SU-DHL-6 (cell line): Measurements from ENCODE around the gene ACTR6.
"Not testable (repeated sequence)": the region's sequence is repeated elsewhere in the genome, so short reads cannot be mapped to it uniquely, and the experiment has no call there.

Experiments
- H2AFZ ChIP-seq: fragments of 200-600 bp; sonication (generic); 2 replicates; pipeline ENCODE4 v1.6.1; 2014; ENCODE audit warnings: low read depth, mild to moderate bottlenecking, moderate library complexity, mixed read lengths, antibody characterized with exemption, low read length; ENCODE audit not compliant: severe bottlenecking
- H3F3A ChIP-seq: fragments of 200-600 bp; shearing (Covaris generic); 2 replicates; pipeline ENCODE4 v1.6.0; 2016; ENCODE audit warnings: antibody characterized with exemption, mild to moderate bottlenecking; ENCODE audit not compliant: insufficient read depth
- H3K27ac ChIP-seq: fragments of 200-600 bp; sonication (generic); 2 replicates; pipeline ENCODE4 v1.5.1; 2016; ENCODE audit warnings: low read depth, mild to moderate bottlenecking, low read length, moderate library complexity, mixed read lengths
- H3K27me3 ChIP-seq: fragments of 200-600 bp; sonication (generic), shearing (Covaris generic); 2 replicates; pipeline ENCODE4 v1.6.0; 2014; ENCODE audit warnings: mild to moderate bottlenecking, low read length
- H3K36me3 ChIP-seq: fragments of 200-600 bp; sonication (generic); 2 replicates; pipeline ENCODE4 v1.6.1; 2014; ENCODE audit warnings: mild to moderate bottlenecking, low read length, mixed read lengths
- H3K4me2 ChIP-seq: fragments of 300-600, 200-600 bp; shearing (Covaris generic), sonication (generic); 2 replicates; pipeline ENCODE4 v1.6.0; 2014; ENCODE audit warnings: low read length, low read depth, mild to moderate bottlenecking; ENCODE audit not compliant: poor library complexity, severe bottlenecking
- H3K4me3 ChIP-seq: fragments of 200-600 bp; sonication (generic); 2 replicates; pipeline ENCODE4 v1.5.1; 2014; ENCODE audit warnings: antibody characterized with exemption, low read length, mild to moderate bottlenecking, mixed read lengths; ENCODE audit not compliant: insufficient read depth, poor library complexity, severe bottlenecking
- H3K79me2 ChIP-seq: fragments of 200-600 bp; sonication (generic); 2 replicates; pipeline ENCODE4 v1.6.1; 2014; ENCODE audit warnings: mild to moderate bottlenecking, low read length, moderate library complexity; ENCODE audit not compliant: insufficient read depth
- H3K9ac ChIP-seq: fragments of 200-600 bp; sonication (generic); 2 replicates; pipeline ENCODE4 v1.7.0; 2014; ENCODE audit warnings: mild to moderate bottlenecking, low read length
- H3K9me2 ChIP-seq: fragments of 200-600 bp; sonication (generic); replicated peaks from 2 replicates; pipeline ENCODE4 v1.6.1; 2014; ENCODE audit warnings: low read length; ENCODE audit not compliant: insufficient read depth
- H3K9me3 ChIP-seq: fragments of 200-600 bp; sonication (generic); 2 replicates; pipeline ENCODE4 v1.6.1; 2014; ENCODE audit warnings: low read length, mixed read lengths; ENCODE audit not compliant: insufficient read depth
- H4K20me1 ChIP-seq: fragments of 200-600 bp; sonication (generic); 2 replicates; pipeline ENCODE4 v1.6.1; 2014; ENCODE audit warnings: low read depth, mild to moderate bottlenecking, antibody characterized with exemption, low read length, moderate library complexity, mixed read lengths
- EZH2phosphoT487 ChIP-seq: fragments of 200-600 bp; sonication (generic), shearing (Covaris generic); conservative IDR thresholded peaks from 2 replicates; pipeline ENCODE4 v1.6.1; 2018; ENCODE audit warnings: mild to moderate bottlenecking, antibody characterized with exemption, low read length, moderate library complexity, mixed read lengths
- TF ChIP-seq, protein P1 (sequence below): fragments of 200-600 bp; sonication (generic); IDR thresholded peaks from one replicate; pipeline ENCODE4 v1.5.1; 2017; ENCODE audit warnings: antibody characterized with exemption, mild to moderate bottlenecking, low read length, moderate library complexity; ENCODE audit not compliant: insufficient read depth, poor library complexity, severe bottlenecking

ACTR6 gene

DNA sequence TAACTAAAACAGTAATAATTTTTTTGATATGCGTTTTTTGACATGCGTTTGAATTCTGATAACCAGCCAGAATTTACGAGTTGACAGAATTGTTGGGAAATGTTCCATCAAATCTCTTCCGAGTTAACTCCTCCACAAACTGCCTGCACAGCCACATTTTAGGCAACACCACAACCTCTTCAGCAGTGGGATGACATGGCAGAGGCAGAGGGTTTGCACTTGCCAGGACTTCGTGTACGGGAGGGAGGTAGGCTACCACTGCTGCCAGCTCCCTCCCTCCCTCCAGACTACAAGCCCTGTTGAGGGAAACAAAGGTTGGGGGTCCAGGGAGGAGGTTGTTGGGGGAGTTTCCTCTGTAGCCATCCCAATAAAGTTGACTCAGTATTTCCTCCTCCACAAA, 14.5 kb upstream of the ACTR6 start:
- H3K36me3 ChIP-seq = peaks cover 3% of the 10 kb centered on the region; the same call in 1 of the 2 replicates
- no peak overlapping the region for H3K4me3 ChIP-seq
- H3K79me2 ChIP-seq = peaks cover 14% of the 10 kb centered on the region
- H3K27me3 ChIP-seq = no peaks in the 10 kb centered on the region
- no peaks in the 10 kb centered on the region for H3F3A ChIP-seq
- TF ChIP-seq, protein P1, sequence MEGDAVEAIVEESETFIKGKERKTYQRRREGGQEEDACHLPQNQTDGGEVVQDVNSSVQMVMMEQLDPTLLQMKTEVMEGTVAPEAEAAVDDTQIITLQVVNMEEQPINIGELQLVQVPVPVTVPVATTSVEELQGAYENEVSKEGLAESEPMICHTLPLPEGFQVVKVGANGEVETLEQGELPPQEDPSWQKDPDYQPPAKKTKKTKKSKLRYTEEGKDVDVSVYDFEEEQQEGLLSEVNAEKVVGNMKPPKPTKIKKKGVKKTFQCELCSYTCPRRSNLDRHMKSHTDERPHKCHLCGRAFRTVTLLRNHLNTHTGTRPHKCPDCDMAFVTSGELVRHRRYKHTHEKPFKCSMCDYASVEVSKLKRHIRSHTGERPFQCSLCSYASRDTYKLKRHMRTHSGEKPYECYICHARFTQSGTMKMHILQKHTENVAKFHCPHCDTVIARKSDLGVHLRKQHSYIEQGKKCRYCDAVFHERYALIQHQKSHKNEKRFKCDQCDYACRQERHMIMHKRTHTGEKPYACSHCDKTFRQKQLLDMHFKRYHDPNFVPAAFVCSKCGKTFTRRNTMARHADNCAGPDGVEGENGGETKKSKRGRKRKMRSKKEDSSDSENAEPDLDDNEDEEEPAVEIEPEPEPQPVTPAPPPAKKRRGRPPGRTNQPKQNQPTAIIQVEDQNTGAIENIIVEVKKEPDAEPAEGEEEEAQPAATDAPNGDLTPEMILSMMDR = no peak
- H3K9ac ChIP-seq = no peak overlapping the region
- H3K9me3 ChIP-seq = no peaks in the 10 kb centered on the region
- H2AFZ ChIP-seq = no peak overlapping the region
- H4K20me1 ChIP-seq = no peaks in the 10 kb centered on the region; the same call in 1 of the 2 replicates
- H3K27ac ChIP-seq = no peak overlapping the region
- H3K9me2 ChIP-seq = no peaks in the 10 kb centered on the region
- no peak overlapping the region for H3K4me2 ChIP-seq

DNA sequence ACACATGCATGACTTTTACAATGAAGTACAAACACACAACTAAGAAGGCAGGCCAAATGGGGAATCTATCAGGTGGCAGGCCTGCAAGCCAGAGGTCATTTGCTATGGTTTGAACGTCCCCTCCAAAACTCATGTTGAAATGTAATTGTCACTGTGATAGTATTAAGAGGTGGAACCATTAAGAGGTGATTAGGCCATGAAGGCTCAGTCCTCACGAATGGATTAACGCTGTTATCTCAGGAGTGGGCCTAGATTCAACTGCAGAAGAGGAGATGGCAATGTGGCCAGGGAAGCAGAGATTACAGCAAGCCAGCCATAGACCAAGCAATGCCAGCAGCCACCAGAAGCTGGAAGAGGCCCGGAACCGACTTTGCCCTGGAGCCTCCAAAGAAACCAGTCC, 13.5 kb upstream of the ACTR6 start:
- H3K9me2 ChIP-seq = no peaks in the 10 kb centered on the region
- no peaks in the 10 kb centered on the region for H3K9me3 ChIP-seq
- no peaks in the 10 kb centered on the region for H3K27me3 ChIP-seq
- no peak overlapping the region for H2AFZ ChIP-seq
- TF ChIP-seq, protein P1 = no peak
- TF ChIP-seq EZH2phosphoT487 = no peak
- no peaks in the 10 kb centered on the region for H3F3A ChIP-seq
- H4K20me1 ChIP-seq = no peaks in the 10 kb centered on the region; the same call in 1 of the 2 replicates
- no peak overlapping the region for H3K9ac ChIP-seq
- no peaks in the 10 kb centered on the region for H3K36me3 ChIP-seq
- no peak overlapping the region for H3K4me3 ChIP-seq
- no peak overlapping the region for H3K27ac ChIP-seq
- peaks cover 16% of the 10 kb centered on the region for H3K79me2 ChIP-seq
- H3K4me2 ChIP-seq = no peak overlapping the region

DNA sequence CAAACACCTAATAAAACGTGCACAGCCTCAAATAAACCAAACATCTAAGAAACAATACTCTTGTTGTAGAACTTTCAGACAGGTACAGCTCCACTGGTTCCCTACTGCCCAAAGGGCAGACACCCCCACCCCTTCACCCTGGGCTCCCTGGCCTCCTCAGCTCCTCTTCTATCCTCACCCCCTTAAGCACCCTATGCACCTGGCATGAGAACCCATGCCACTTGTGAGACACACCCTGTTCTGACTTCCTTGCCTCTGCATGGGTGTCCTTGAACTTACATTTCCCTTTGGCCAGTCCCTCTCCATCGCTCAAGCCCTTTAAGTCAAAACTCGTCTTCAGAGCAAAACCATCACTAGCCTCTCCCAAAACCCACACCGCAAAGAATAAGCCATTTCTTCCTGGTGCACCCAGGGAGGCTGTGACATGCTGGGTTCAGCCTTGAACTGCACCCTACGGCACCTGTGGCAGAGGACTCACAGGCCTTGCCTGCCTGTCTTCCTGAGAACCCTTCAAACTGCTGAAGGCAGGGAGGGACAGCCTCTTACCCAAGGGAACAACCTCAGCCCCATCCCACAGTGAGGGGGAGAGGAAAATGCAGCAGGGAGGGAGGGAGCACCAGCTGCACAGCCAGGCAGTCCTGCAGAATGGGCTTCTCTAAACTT, 12.6 kb upstream of the ACTR6 start:
- Histone ChIP-seq H2AFZ (no peak overlapping the region), H3K4me3 (no peak overlapping the region), H3F3A (no peaks in the 10 kb centered on the region), H3K79me2 (peaks cover 13% of the 10 kb centered on the region), H3K9ac (no peak overlapping the region), H3K27ac (no peak overlapping the region), H3K9me3 (no peaks in the 10 kb centered on the region), H4K20me1 (no peaks in the 10 kb centered on the region; the same call in 1 of the 2 replicates), H3K4me2 (no peak overlapping the region), H3K27me3 (no peaks in the 10 kb centered on the region), H3K36me3 (no peaks in the 10 kb centered on the region), H3K9me2 (no peaks in the 10 kb centered on the region)
- no peak for TF ChIP-seq EZH2phosphoT487
- TF ChIP-seq, protein P1 = no peak

DNA sequence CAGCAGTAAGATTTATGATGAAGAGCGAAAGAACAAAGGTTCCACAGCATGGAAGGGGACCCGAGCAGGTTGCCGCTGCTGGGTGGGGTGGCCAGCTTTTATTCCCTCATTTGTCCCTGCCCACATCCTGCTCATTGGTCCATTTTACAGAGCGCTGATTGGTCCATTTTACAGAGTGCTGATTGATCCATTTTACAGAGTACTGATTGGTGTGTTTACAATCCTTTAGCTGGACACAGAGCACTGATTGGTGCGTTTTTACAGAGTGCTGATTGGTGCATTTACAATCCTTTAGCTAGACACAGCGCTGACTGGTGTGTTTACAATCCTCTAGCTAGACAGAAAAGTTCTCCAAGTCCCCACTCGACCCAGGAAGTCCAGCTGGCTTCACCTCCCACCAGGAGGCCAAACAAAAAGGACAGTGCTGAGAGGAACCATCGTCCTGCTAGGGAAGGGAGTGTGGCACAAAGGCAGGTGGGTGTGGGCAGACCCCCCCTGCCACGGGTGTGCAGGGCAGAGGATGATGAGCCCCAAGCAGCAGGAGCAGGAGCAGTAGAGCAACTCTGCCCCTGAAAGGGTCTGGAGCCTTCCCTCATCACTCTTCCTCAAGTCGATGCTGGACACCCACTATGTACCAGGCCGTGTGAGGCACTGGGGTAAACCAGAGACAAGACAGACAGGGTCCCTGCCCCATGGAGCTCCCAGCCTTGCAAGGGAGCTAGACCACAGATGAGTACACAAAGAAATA, 11.6 kb upstream of the ACTR6 start:
- not testable (repeated sequence) for H3K36me3 ChIP-seq, H3F3A ChIP-seq

More for the DNA sequence above, 11.6 kb upstream of the ACTR6 start:
- not testable (repeated sequence) for H3K4me3 ChIP-seq, H3K9me2 ChIP-seq, H4K20me1 ChIP-seq, H2AFZ ChIP-seq, H3K4me2 ChIP-seq, H3K27me3 ChIP-seq, H3K9me3 ChIP-seq, H3K27ac ChIP-seq, H3K9ac ChIP-seq
- peaks cover 13% of the 10 kb centered on the region for H3K79me2 ChIP-seq
